H1 (cell line): ENCODE data around the gene INPP4A. TPM values are rescaled to one million over a fixed set of nuclear protein-coding genes. Genes with fewer than 3 reads are reported as not detected.

Experiments used
- CTCF ChIA-PET: fragments of 300-600 bp; sonication (Branson Sonifier 250); formaldehyde crosslinking; loops from one replicate; lab custom pipeline; 2021; ENCODE audit not compliant: partially characterized antibody; lab: Charles Lee
- POLR2A ChIA-PET: fragments of 300-600 bp; sonication (Branson Sonifier 250); formaldehyde crosslinking; loops from one replicate; lab custom pipeline; 2021; ENCODE audit warnings: inconsistent platforms; ENCODE audit not compliant: partially characterized antibody; lab: Charles Lee
- DNase-seq, 2 experiments: peaks; one replicate each; pipeline versions ENCODE4 v3.0.0 to v3.0.0-alpha.2; 2010 to 2022; ENCODE audit warnings: low spot score in 2 of 2, low read depth in 1 of 2, mixed read lengths in 1 of 2
- FAIRE-seq: peaks from 2 replicates; lab custom pipeline; 2011; peaks lifted over from hg19 to GRCh38; lab: Jason Lieb, UNC
- H2AFZ ChIP-seq: 2 replicates; pipeline ENCODE4 v1.8.1; 2012; ENCODE audit warnings: low read length, inconsistent platforms
- H2AK5ac ChIP-seq: 2 replicates; pipeline ENCODE4 v1.6.1; 2013; ENCODE audit warnings: low read depth, low read length
- H2BK120ac ChIP-seq: replicated peaks from 2 replicates; pipeline ENCODE3; 2013; ENCODE audit warnings: low read depth, low read length, inconsistent platforms
- H2BK12ac ChIP-seq: 2 replicates; pipeline ENCODE4 v1.6.1; 2013; ENCODE audit warnings: low read depth, low read length
- H2BK15ac ChIP-seq: 2 replicates; pipeline ENCODE4 v1.6.1; 2013; ENCODE audit warnings: low read length
- H2BK20ac ChIP-seq: 2 replicates; pipeline ENCODE4 v1.6.1; 2013; ENCODE audit warnings: low read length
- H2BK5ac ChIP-seq: 2 replicates; pipeline ENCODE4 v1.6.1; 2013; ENCODE audit warnings: low read depth, low read length
- H3K14ac ChIP-seq: 2 replicates; pipeline ENCODE4 v1.6.1; 2013; ENCODE audit warnings: inconsistent platforms; ENCODE audit not compliant: insufficient read length
- H3K18ac ChIP-seq: 2 replicates; pipeline ENCODE4 v1.6.1; 2013; ENCODE audit warnings: low read length; ENCODE audit errors: extremely low read depth
- H3K23ac ChIP-seq: 2 replicates; pipeline ENCODE4 v1.6.1; 2013; ENCODE audit warnings: inconsistent platforms; ENCODE audit not compliant: insufficient read length
- H3K23me2 ChIP-seq: 2 replicates; pipeline ENCODE4 v1.6.1; 2013; ENCODE audit warnings: low read depth, low read length
- H3K27ac ChIP-seq: 2 replicates; pipeline ENCODE4 v1.6.1; 2011; ENCODE audit warnings: low read depth, low read length, inconsistent platforms
- H3K27me3 ChIP-seq, 4 experiments: replicated peaks in 1 of 4; 1 replicate in 1 of 4; 2 replicates in 3 of 4; pipeline versions ENCODE4 v1.6.1 to v1.8.1; 2011 to 2013; ENCODE audit warnings: low read length in 3 of 4, mild to moderate bottlenecking in 3 of 4, inconsistent platforms in 2 of 4, mixed read lengths in 2 of 4, moderate library complexity in 1 of 4; ENCODE audit not compliant: control insufficient read depth in 3 of 4, insufficient read depth in 3 of 4; ENCODE audit errors: extremely low read depth in 1 of 4
- H3K36me3 ChIP-seq, 4 experiments: 2 replicates each; pipeline versions ENCODE4 v1.6.1 to v1.8.1; 2011 to 2013; ENCODE audit warnings: mild to moderate bottlenecking in 4 of 4, low read length in 3 of 4, moderate library complexity in 2 of 4, control low read depth in 1 of 4, inconsistent platforms in 1 of 4; ENCODE audit not compliant: insufficient read depth in 4 of 4, control insufficient read depth in 2 of 4
- H3K4ac ChIP-seq: replicated peaks from 2 replicates; pipeline ENCODE3; 2013; ENCODE audit warnings: low read length, low read depth, mixed read lengths, inconsistent platforms; ENCODE audit not compliant: insufficient read length
- H3K4me1 ChIP-seq, 4 experiments: replicated peaks in 1 of 4; 1 replicate in 1 of 4; 2 replicates in 3 of 4; pipeline versions ENCODE4 v1.6.1 to v1.8.1; 2011 to 2013; ENCODE audit warnings: low read length in 3 of 4, inconsistent platforms in 2 of 4, mixed read lengths in 1 of 4; ENCODE audit not compliant: insufficient read depth in 4 of 4, control insufficient read depth in 3 of 4
- H3K4me2 ChIP-seq, 2 experiments: 2 replicates each; pipeline versions ENCODE4 v1.6.1 to v1.8.1; 2011 to 2013; ENCODE audit warnings: low read depth in 2 of 2, low read length in 2 of 2, control low read depth in 1 of 2, inconsistent platforms in 1 of 2, mild to moderate bottlenecking in 1 of 2; ENCODE audit not compliant: insufficient read depth in 1 of 2
- H3K4me3 ChIP-seq, 4 experiments: fragments of 200-600, 300-600 bp in 1 of 4; sonication (generic), shearing (Covaris generic), sonication (Bioruptor Twin) in 1 of 4; 2 replicates each; pipeline versions ENCODE4 v1.5.1 to v1.8.1; 2011 to 2016; ENCODE audit warnings: low read length in 4 of 4, low read depth in 3 of 4, control low read depth in 2 of 4, inconsistent platforms in 2 of 4, mild to moderate bottlenecking in 2 of 4, mixed read lengths in 1 of 4, moderate library complexity in 1 of 4; ENCODE audit not compliant: insufficient read depth in 2 of 4; ENCODE audit errors: extremely low read depth in 1 of 4
- H3K56ac ChIP-seq: replicated peaks from 2 replicates; pipeline ENCODE3; 2013; ENCODE audit warnings: low read depth, mild to moderate bottlenecking, mixed read lengths, low read length, inconsistent platforms; ENCODE audit not compliant: insufficient read length
- H3K79me1 ChIP-seq: 2 replicates; pipeline ENCODE4 v1.6.1; 2013; ENCODE audit warnings: low read depth, low read length, control low read depth
- H3K79me2 ChIP-seq, 2 experiments: 2 replicates each; pipeline versions ENCODE4 v1.6.1 to v1.8.1; 2012 to 2013; ENCODE audit warnings: low read length in 2 of 2, mild to moderate bottlenecking in 2 of 2, inconsistent platforms in 1 of 2; ENCODE audit not compliant: insufficient read depth in 2 of 2, control insufficient read depth in 1 of 2
- H3K9ac ChIP-seq, 4 experiments: replicated peaks in 1 of 4; 1 replicate in 1 of 4; 2 replicates in 3 of 4; pipeline versions ENCODE4 v1.6.1 to v1.8.1; 2011 to 2013; ENCODE audit warnings: low read depth in 3 of 4, low read length in 3 of 4, control low read depth in 2 of 4, mild to moderate bottlenecking in 2 of 4, moderate library complexity in 2 of 4, inconsistent platforms in 1 of 4; ENCODE audit errors: extremely low read depth in 1 of 4
- H3K9me3 ChIP-seq, 2 experiments: 2 replicates each; pipeline versions ENCODE4 v1.6.1 to v1.8.1; 2012 to 2013; ENCODE audit warnings: mild to moderate bottlenecking in 2 of 2, moderate library complexity in 2 of 2, control low read depth in 1 of 2, inconsistent platforms in 1 of 2, low read depth in 1 of 2, low read length in 1 of 2, mixed read lengths in 1 of 2; ENCODE audit not compliant: insufficient read depth in 2 of 2
- H4K20me1 ChIP-seq, 2 experiments: replicated peaks in 1 of 2; 2 replicates each; pipeline versions ENCODE3 to v1.8.1; 2011 to 2013; ENCODE audit warnings: inconsistent platforms in 2 of 2, low read length in 2 of 2, mild to moderate bottlenecking in 1 of 2; ENCODE audit not compliant: insufficient read depth in 2 of 2, control insufficient read depth in 1 of 2
- H4K5ac ChIP-seq: 2 replicates; pipeline ENCODE4 v1.6.1; 2013; ENCODE audit warnings: low read length, low read depth, mixed read lengths, inconsistent platforms; ENCODE audit not compliant: insufficient read length
- H4K8ac ChIP-seq: 2 replicates; pipeline ENCODE4 v1.8.0; 2013; ENCODE audit warnings: mild to moderate bottlenecking, moderate library complexity, low read length, inconsistent platforms; ENCODE audit not compliant: insufficient read depth; ENCODE audit errors: extremely low read depth
- H4K91ac ChIP-seq: replicated peaks from 2 replicates; pipeline ENCODE3; 2013; ENCODE audit warnings: low read length, mixed read lengths, inconsistent platforms; ENCODE audit not compliant: insufficient read length
- ASH2L ChIP-seq: fragments of 200-600, 300-600 bp; sonication (generic); IDR thresholded peaks from one replicate; pipeline ENCODE4 v1.7.1; 2017; ENCODE audit warnings: low read length
- CTBP2 ChIP-seq: IDR thresholded peaks from 2 replicates; pipeline ENCODE4 v1.7.0; 2011; ENCODE audit warnings: borderline replicate concordance, mild to moderate bottlenecking, moderate library complexity, mixed read lengths, low read length; ENCODE audit not compliant: insufficient read depth, insufficient read length
- E2F6 ChIP-seq: IDR thresholded peaks from 2 replicates; pipeline ENCODE4 v1.6.1; 2012; ENCODE audit warnings: inconsistent platforms
- EZH2 ChIP-seq: fragments of 200-600 bp; sonication (generic); IDR thresholded peaks from 2 replicates; pipeline ENCODE4 v1.7.1; 2012; ENCODE audit warnings: low read depth, mild to moderate bottlenecking, moderate library complexity, low read length, inconsistent platforms; ENCODE audit not compliant: severe bottlenecking
- NRF1 ChIP-seq: IDR thresholded peaks from 2 replicates; pipeline ENCODE4 v1.6.1; 2011; ENCODE audit warnings: mild to moderate bottlenecking, low read depth, low read length, improper control_type of control experiment
- POLR2A ChIP-seq, 2 experiments: IDR thresholded peaks; 1 replicate in 1 of 2; 2 replicates in 1 of 2; pipeline ENCODE4 v1.6.1; 2011; ENCODE audit warnings: low read depth in 2 of 2, low read length in 2 of 2, mild to moderate bottlenecking in 2 of 2; ENCODE audit errors: control extremely low read depth in 1 of 2
- RBBP5 ChIP-seq: IDR thresholded peaks from 2 replicates; pipeline ENCODE4 v1.7.1; 2012; ENCODE audit warnings: low read depth, mild to moderate bottlenecking, inconsistent platforms, low read length, moderate library complexity, borderline replicate concordance
- SAP30 ChIP-seq: fragments of 300-600 bp; sonication (generic); IDR thresholded peaks from 2 replicates; pipeline ENCODE4 v1.7.1; 2012; ENCODE audit warnings: low read length, moderate library complexity, mild to moderate bottlenecking, inconsistent platforms; ENCODE audit not compliant: insufficient read depth, insufficient replicate concordance
- SIRT6 ChIP-seq: IDR thresholded peaks from one replicate; pipeline ENCODE4 v1.7.1; 2012; ENCODE audit warnings: low read length, inconsistent platforms
- SIX5 ChIP-seq: IDR thresholded peaks from 2 replicates; pipeline ENCODE4 v1.6.1; 2011; ENCODE audit warnings: mild to moderate bottlenecking, low read depth, low read length
- SP4 ChIP-seq: IDR thresholded peaks from 2 replicates; pipeline ENCODE4 v1.6.1; 2012; ENCODE audit warnings: low read length, inconsistent platforms
- SRF ChIP-seq: IDR thresholded peaks from 2 replicates; pipeline ENCODE4 v1.6.1; 2011; ENCODE audit warnings: mild to moderate bottlenecking, low read depth, low read length, moderate library complexity
- TBP ChIP-seq: IDR thresholded peaks from 2 replicates; pipeline ENCODE4 v1.6.1; 2011; ENCODE audit warnings: low read depth, low read length, improper control_type of control experiment
- YY1 ChIP-seq: IDR thresholded peaks from 2 replicates; pipeline ENCODE4 v1.6.1; 2011; ENCODE audit warnings: low read depth, mild to moderate bottlenecking, low read length
- WGBS, 2 experiments: shearing (Covaris generic) in 1 of 2; methylation state at CpG; one replicate each; pipeline versions ENCODE4 v1.1.6 to v1.1.7; 2013 to 2015; ENCODE audit warnings: low lambda C conversion rate in 2 of 2, mixed read lengths in 2 of 2, inconsistent platforms in 1 of 2, low coverage in 1 of 2, missing lambda C conversion rate in 1 of 2; ENCODE audit not compliant: insufficient replicate concordance in 2 of 2, insufficient coverage in 1 of 2, insufficient read length in 1 of 2; ENCODE audit errors: extremely low coverage in 1 of 2, missing lambda C conversion rate in 1 of 2; 5-methylcytosine and 5-hydroxymethylcytosine counted together
- polyA plus RNA-seq, 7 experiments: library from polyadenylated mRNA; depleted of rRNA in 3 of 7; stranded (reverse) in 5 of 7; unstranded in 2 of 7; fragments of >200 nt in 5 of 7; fragments of 200-250 nt in 2 of 7; gene quantifications; 1 replicate in 5 of 7; 2 replicates in 1 of 7; 4 replicates in 1 of 7; pipeline versions ENCODE4 v1.2.1 to v1.2.3, GENCODE V29; 2011 to 2013; ENCODE audit warnings: missing spikeins in 2 of 7, mixed read lengths in 2 of 7
- total RNA-seq: library from RNA; stranded (reverse); fragmentation: NEBNext Ultra II Directional; extraction: Animal tissue kit (Norgen Biotek cat#: 25700); gene quantifications from 2 replicates; pipeline ENCODE4 v1.2.1, GENCODE V29; 2021

INPP4A gene
- total and polyA plus RNA-seq, 2 of the 8 experiments (the other 6 are each of a cell fraction or from before 2014, with no cell fraction given): 25.6 to 34.3 TPM

GRCh38 chr2:98598781-98599428 lies 154.2 kb downstream of the INPP4A start:
- Histone ChIP-seq H4K20me1 (peaks cover 0 to 2% of the 10 kb centered on the region in 2 experiments), H3K27me3 (no peaks in the 10 kb centered on the region), H3K9me3 (no peaks in the 10 kb centered on the region; a peak in 1 of 4 replicates), H3K4me3 (no peak overlapping the region), H2BK5ac (no peak overlapping the region), H3K23ac (no peak overlapping the region), H3K36me3 (peaks cover 3 to 24% (median 14%) of the 10 kb centered on the region in 4 experiments; a peak in 7 of 8 replicates), H2AK5ac (no peak overlapping the region), H2BK120ac (no peak overlapping the region), H2BK12ac (no peak overlapping the region), H2AFZ (no peak overlapping the region), H3K9ac (no peak overlapping the region), H3K18ac (no peak overlapping the region), H4K91ac (no peak overlapping the region), H3K79me1 (no peaks in the 10 kb centered on the region), H3K56ac (no peak overlapping the region), H4K5ac (no peak overlapping the region), H3K4me1 (no peaks in the 10 kb centered on the region), H3K23me2 (no peaks in the 10 kb centered on the region; the same call in 1 of the 2 replicates), H4K8ac (no peak overlapping the region), H2BK15ac (no peak overlapping the region), H3K4me2 (no peak overlapping the region), H3K4ac (no peak overlapping the region), H3K14ac (no peak overlapping the region), H3K79me2 (no peaks in the 10 kb centered on the region), H2BK20ac (no peak overlapping the region), H3K27ac (no peak overlapping the region)
- ChIA-PET CTCF (no interaction called here), POLR2A (interaction anchor here (1.8 kb wide), 1 partner anchor 10 kb away, joined by 7 read pairs; no protein-coding TSS in a partner anchor)
- FAIRE-seq: no peak
- WGBS, 2 experiments: 89% methylated on average over 1 of the region's 1 CpG; no CpG with 5 or more reads in 1 of the 2 experiments
- no peak for DNase-seq
- TF ChIP-seq SP4 (no peak), TBP (no peak), CTBP2 (no peak), NRF1 (no peak), E2F6 (no peak), SIX5 (no peak), SIRT6 (no peak), ASH2L (no peak), YY1 (no peak), EZH2 (no peak), RBBP5 (no peak), SAP30 (no peak), POLR2A (IDR thresholded peaks at IDR 0.05; ENCODE audit: control extremely low read depth in 1 of 2, low read depth in 2 of 2, low read length in 2 of 2) (no peak), SRF (no peak)
